ENCODE results near the gene RNU5D-1.

Gene RNU5D-1

GRCh38 chr1:44688760-44689446 lies 42.1 kb downstream of the RNU5D-1 start:
- DNase-seq (ENCODE audit: low read depth in 1 of 2, low spot score in 1 of 2): no peak
- in situ Hi-C loops (cut with HindIII; ENCODE audit: low pct_unique_long_range_greater_than_20kb, low sequenced_read_pairs): no loop called here
- no peak for TF ChIP-seq JUND (IDR thresholded peaks at IDR 0.05; ENCODE audit: low read depth)

GRCh38 chr1:44685881-44686280 lies 45.1 kb downstream of the RNU5D-1 start:
- DNase-seq (ENCODE audit: low read depth in 1 of 2, low spot score in 1 of 2): no peak
- no peak for TF ChIP-seq JUND (IDR thresholded peaks at IDR 0.05; ENCODE audit: low read depth)
- in situ Hi-C loops (cut with HindIII; ENCODE audit: low pct_unique_long_range_greater_than_20kb, low sequenced_read_pairs): no loop called here

- in situ Hi-C loops (cut with HindIII; ENCODE audit: low pct_unique_long_range_greater_than_20kb, low sequenced_read_pairs): no loop called here
- no peak for TF ChIP-seq JUND (IDR thresholded peaks at IDR 0.05; ENCODE audit: low read depth)
Measured at GRCh38 chr1:44685218-44685617, 45.8 kb downstream of the RNU5D-1 start.

GRCh38 chr1:44684525-44684924 lies 46.4 kb downstream of the RNU5D-1 start:
- no peak for TF ChIP-seq JUND (IDR thresholded peaks at IDR 0.05; ENCODE audit: low read depth)
- in situ Hi-C loops (cut with HindIII; ENCODE audit: low pct_unique_long_range_greater_than_20kb, low sequenced_read_pairs): no loop called here
- no peak for DNase-seq (ENCODE audit: low read depth in 1 of 2, low spot score in 1 of 2)

More at GRCh38 chr1:44685218-44685617, 45.8 kb downstream of the RNU5D-1 start:
- DNase-seq (ENCODE audit: low read depth in 1 of 2, low spot score in 1 of 2): no peak

GRCh38 chr1:44682883-44683265 lies 48.1 kb downstream of the RNU5D-1 start:
- in situ Hi-C loops (cut with HindIII; ENCODE audit: low pct_unique_long_range_greater_than_20kb, low sequenced_read_pairs): no loop called here
- no peak for DNase-seq (ENCODE audit: low read depth in 1 of 2, low spot score in 1 of 2)
- TF ChIP-seq JUND (IDR thresholded peaks at IDR 0.05; ENCODE audit: low read depth): no peak

- in situ Hi-C loops (cut with HindIII; ENCODE audit: low pct_unique_long_range_greater_than_20kb, low sequenced_read_pairs): no loop called here
- no peak for DNase-seq (ENCODE audit: low read depth in 1 of 2, low spot score in 1 of 2)
- no peak for TF ChIP-seq JUND (IDR thresholded peaks at IDR 0.05; ENCODE audit: low read depth)
Measured at GRCh38 chr1:44681905-44682882, 48.8 kb downstream of the RNU5D-1 start.
